GM12878 (cell line): Measurements from ENCODE around the gene AQP9.

Experiments
- CREM ChIP-seq: IDR thresholded peaks from 2 replicates; pipeline ENCODE4 v1.6.1; 2014; ENCODE audit warnings: antibody characterized with exemption, low read depth
- EZH2 ChIP-seq: IDR thresholded peaks from 2 replicates; pipeline ENCODE4 v1.6.1; 2012; ENCODE audit warnings: low read depth, mild to moderate bottlenecking, control low read depth, inconsistent platforms, low read length, borderline replicate concordance; ENCODE audit not compliant: control insufficient read depth
- FOXM1 ChIP-seq: IDR thresholded peaks from 2 replicates; pipeline ENCODE4 v1.6.1; 2012; ENCODE audit warnings: low read depth, mild to moderate bottlenecking, inconsistent platforms, low read length, moderate library complexity
- MYC ChIP-seq: IDR thresholded peaks from 2 replicates; pipeline ENCODE4 v1.6.1; 2011; ENCODE audit warnings: mild to moderate bottlenecking, low read length, moderate library complexity, inconsistent platforms; ENCODE audit not compliant: insufficient read depth, insufficient replicate concordance, insufficient read length, severe bottlenecking
- NFYB ChIP-seq: IDR thresholded peaks from 2 replicates; pipeline ENCODE4 v1.6.1; 2011; ENCODE audit warnings: low read depth, mild to moderate bottlenecking, low read length, improper control_type of control experiment, moderate library complexity; ENCODE audit not compliant: insufficient read depth
- POLR2AphosphoS5 ChIP-seq: IDR thresholded peaks from 2 replicates; pipeline ENCODE4 v1.6.1; 2011; ENCODE audit warnings: mild to moderate bottlenecking, low read length, inconsistent platforms
- SIN3A ChIP-seq: IDR thresholded peaks from 2 replicates; pipeline ENCODE4 v1.6.1; 2012; ENCODE audit warnings: low read depth, low read length, improper control_type of control experiment
- YBX1 ChIP-seq: fragments of 450-650 bp; IDR thresholded peaks from 2 replicates; pipeline ENCODE4 v1.6.1; 2016; ENCODE audit warnings: antibody characterized with exemption
- TF ChIP-seq, protein P1 (sequence below), 3 experiments: IDR thresholded peaks in 2 of 3; conservative IDR thresholded peaks in 1 of 3; 2 replicates each; pipeline ENCODE4 v1.5.1; 2011; ENCODE audit warnings: low read depth in 3 of 3, low read length in 3 of 3, mild to moderate bottlenecking in 3 of 3, control low read depth in 2 of 3, moderate library complexity in 2 of 3, inconsistent platforms in 1 of 3, mixed read lengths in 1 of 3; ENCODE audit not compliant: control insufficient read depth in 2 of 3, insufficient read depth in 1 of 3; ENCODE audit errors: extremely low read depth in 1 of 3
- TF ChIP-seq, protein P2 (sequence below): fragments of 450-650 bp; IDR thresholded peaks from 2 replicates; pipeline ENCODE4 v1.6.1; 2014; ENCODE audit warnings: mild to moderate bottlenecking
- TF ChIP-seq, protein P3 (sequence below): IDR thresholded peaks from 2 replicates; pipeline ENCODE4 v1.6.1; 2012; ENCODE audit warnings: mild to moderate bottlenecking, low read depth, low read length
- TF ChIP-seq, protein P4 (sequence below): fragments of 450-650 bp; IDR thresholded peaks from 2 replicates; pipeline ENCODE4 v1.6.1; 2017; ENCODE audit warnings: mild to moderate bottlenecking, moderate library complexity

- TF ChIP-seq, protein P1, sequence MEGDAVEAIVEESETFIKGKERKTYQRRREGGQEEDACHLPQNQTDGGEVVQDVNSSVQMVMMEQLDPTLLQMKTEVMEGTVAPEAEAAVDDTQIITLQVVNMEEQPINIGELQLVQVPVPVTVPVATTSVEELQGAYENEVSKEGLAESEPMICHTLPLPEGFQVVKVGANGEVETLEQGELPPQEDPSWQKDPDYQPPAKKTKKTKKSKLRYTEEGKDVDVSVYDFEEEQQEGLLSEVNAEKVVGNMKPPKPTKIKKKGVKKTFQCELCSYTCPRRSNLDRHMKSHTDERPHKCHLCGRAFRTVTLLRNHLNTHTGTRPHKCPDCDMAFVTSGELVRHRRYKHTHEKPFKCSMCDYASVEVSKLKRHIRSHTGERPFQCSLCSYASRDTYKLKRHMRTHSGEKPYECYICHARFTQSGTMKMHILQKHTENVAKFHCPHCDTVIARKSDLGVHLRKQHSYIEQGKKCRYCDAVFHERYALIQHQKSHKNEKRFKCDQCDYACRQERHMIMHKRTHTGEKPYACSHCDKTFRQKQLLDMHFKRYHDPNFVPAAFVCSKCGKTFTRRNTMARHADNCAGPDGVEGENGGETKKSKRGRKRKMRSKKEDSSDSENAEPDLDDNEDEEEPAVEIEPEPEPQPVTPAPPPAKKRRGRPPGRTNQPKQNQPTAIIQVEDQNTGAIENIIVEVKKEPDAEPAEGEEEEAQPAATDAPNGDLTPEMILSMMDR (IDR thresholded peaks at IDR 0.05 in 2 of 3, conservative IDR thresholded peaks at IDR 0.05 in 1 of 3; ENCODE audit: control insufficient read depth in 2 of 3, extremely low read depth in 1 of 3, insufficient read depth in 1 of 3, low read depth in 3 of 3, low read length in 3 of 3): no peak
- TF ChIP-seq CREM: no peak
- TF ChIP-seq EZH2: no peak
- no peak for TF ChIP-seq YBX1
- TF ChIP-seq, protein P2, sequence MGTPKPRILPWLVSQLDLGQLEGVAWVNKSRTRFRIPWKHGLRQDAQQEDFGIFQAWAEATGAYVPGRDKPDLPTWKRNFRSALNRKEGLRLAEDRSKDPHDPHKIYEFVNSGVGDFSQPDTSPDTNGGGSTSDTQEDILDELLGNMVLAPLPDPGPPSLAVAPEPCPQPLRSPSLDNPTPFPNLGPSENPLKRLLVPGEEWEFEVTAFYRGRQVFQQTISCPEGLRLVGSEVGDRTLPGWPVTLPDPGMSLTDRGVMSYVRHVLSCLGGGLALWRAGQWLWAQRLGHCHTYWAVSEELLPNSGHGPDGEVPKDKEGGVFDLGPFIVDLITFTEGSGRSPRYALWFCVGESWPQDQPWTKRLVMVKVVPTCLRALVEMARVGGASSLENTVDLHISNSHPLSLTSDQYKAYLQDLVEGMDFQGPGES: no peak
- TF ChIP-seq, protein P3, sequence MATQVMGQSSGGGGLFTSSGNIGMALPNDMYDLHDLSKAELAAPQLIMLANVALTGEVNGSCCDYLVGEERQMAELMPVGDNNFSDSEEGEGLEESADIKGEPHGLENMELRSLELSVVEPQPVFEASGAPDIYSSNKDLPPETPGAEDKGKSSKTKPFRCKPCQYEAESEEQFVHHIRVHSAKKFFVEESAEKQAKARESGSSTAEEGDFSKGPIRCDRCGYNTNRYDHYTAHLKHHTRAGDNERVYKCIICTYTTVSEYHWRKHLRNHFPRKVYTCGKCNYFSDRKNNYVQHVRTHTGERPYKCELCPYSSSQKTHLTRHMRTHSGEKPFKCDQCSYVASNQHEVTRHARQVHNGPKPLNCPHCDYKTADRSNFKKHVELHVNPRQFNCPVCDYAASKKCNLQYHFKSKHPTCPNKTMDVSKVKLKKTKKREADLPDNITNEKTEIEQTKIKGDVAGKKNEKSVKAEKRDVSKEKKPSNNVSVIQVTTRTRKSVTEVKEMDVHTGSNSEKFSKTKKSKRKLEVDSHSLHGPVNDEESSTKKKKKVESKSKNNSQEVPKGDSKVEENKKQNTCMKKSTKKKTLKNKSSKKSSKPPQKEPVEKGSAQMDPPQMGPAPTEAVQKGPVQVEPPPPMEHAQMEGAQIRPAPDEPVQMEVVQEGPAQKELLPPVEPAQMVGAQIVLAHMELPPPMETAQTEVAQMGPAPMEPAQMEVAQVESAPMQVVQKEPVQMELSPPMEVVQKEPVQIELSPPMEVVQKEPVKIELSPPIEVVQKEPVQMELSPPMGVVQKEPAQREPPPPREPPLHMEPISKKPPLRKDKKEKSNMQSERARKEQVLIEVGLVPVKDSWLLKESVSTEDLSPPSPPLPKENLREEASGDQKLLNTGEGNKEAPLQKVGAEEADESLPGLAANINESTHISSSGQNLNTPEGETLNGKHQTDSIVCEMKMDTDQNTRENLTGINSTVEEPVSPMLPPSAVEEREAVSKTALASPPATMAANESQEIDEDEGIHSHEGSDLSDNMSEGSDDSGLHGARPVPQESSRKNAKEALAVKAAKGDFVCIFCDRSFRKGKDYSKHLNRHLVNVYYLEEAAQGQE: no peak
- TF ChIP-seq MYC: no peak
- TF ChIP-seq NFYB: no peak
- no peak for TF ChIP-seq SIN3A
- no peak for TF ChIP-seq POLR2AphosphoS5
- no peak for TF ChIP-seq FOXM1
- TF ChIP-seq, protein P4, sequence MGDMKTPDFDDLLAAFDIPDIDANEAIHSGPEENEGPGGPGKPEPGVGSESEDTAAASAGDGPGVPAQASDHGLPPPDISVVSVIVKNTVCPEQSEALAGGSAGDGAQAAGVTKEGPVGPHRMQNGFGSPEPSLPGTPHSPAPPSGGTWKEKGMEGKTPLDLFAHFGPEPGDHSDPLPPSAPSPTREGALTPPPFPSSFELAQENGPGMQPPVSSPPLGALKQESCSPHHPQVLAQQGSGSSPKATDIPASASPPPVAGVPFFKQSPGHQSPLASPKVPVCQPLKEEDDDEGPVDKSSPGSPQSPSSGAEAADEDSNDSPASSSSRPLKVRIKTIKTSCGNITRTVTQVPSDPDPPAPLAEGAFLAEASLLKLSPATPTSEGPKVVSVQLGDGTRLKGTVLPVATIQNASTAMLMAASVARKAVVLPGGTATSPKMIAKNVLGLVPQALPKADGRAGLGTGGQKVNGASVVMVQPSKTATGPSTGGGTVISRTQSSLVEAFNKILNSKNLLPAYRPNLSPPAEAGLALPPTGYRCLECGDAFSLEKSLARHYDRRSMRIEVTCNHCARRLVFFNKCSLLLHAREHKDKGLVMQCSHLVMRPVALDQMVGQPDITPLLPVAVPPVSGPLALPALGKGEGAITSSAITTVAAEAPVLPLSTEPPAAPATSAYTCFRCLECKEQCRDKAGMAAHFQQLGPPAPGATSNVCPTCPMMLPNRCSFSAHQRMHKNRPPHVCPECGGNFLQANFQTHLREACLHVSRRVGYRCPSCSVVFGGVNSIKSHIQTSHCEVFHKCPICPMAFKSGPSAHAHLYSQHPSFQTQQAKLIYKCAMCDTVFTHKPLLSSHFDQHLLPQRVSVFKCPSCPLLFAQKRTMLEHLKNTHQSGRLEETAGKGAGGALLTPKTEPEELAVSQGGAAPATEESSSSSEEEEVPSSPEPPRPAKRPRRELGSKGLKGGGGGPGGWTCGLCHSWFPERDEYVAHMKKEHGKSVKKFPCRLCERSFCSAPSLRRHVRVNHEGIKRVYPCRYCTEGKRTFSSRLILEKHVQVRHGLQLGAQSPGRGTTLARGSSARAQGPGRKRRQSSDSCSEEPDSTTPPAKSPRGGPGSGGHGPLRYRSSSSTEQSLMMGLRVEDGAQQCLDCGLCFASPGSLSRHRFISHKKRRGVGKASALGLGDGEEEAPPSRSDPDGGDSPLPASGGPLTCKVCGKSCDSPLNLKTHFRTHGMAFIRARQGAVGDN: no peak
These were observed 42.8 kb upstream of the AQP9 start for GRCh38 chr15:58095415-58095814.
